GM13977 (cell line): ENCODE measurements around the gene FMN1.
A peak's percentile ranks its signal among the peaks of the same experiment; 100 is the strongest.

Source experiments
- DNase-seq: peaks from one replicate; pipeline ENCODE4 v3.0.0; 2012; ENCODE audit warnings: low spot score
- CTCF ChIP-seq: IDR thresholded peaks from 2 replicates; pipeline ENCODE4 v1.5.1; 2012; ENCODE audit warnings: mild to moderate bottlenecking, control low read depth; ENCODE audit not compliant: insufficient read depth; ENCODE audit errors: extremely low read depth, missing control alignments
- in situ Hi-C: fragments of 300-500 bp; cut with MboI; formaldehyde crosslinking; loops from one replicate; pipeline ENCODE4 v1.12.0; 2022; ENCODE audit warnings: low sequenced_read_pairs, low pct_unique_long_range_greater_than_20kb, mixed read lengths, inconsistent platforms; ENCODE audit not compliant: unreplicated experiment

The FMN1 gene

GRCh38 chr15:32716915-32717425 lies 477.5 kb downstream of the FMN1 start:
- in situ Hi-C loops, result no loop called here
- TF ChIP-seq CTCF, result no peak
- peak; percentile 57 for DNase-seq

GRCh38 chr15:32716216-32716914 lies 478.1 kb downstream of the FMN1 start:
- in situ Hi-C loops, result no loop called here
- TF ChIP-seq CTCF, result no peak
- no peak for DNase-seq
